ENCODE measurements around the gene CLDN24.
A peak's percentile ranks its signal among the peaks of the same experiment; 100 is the strongest.

The CLDN24 gene

DNA sequence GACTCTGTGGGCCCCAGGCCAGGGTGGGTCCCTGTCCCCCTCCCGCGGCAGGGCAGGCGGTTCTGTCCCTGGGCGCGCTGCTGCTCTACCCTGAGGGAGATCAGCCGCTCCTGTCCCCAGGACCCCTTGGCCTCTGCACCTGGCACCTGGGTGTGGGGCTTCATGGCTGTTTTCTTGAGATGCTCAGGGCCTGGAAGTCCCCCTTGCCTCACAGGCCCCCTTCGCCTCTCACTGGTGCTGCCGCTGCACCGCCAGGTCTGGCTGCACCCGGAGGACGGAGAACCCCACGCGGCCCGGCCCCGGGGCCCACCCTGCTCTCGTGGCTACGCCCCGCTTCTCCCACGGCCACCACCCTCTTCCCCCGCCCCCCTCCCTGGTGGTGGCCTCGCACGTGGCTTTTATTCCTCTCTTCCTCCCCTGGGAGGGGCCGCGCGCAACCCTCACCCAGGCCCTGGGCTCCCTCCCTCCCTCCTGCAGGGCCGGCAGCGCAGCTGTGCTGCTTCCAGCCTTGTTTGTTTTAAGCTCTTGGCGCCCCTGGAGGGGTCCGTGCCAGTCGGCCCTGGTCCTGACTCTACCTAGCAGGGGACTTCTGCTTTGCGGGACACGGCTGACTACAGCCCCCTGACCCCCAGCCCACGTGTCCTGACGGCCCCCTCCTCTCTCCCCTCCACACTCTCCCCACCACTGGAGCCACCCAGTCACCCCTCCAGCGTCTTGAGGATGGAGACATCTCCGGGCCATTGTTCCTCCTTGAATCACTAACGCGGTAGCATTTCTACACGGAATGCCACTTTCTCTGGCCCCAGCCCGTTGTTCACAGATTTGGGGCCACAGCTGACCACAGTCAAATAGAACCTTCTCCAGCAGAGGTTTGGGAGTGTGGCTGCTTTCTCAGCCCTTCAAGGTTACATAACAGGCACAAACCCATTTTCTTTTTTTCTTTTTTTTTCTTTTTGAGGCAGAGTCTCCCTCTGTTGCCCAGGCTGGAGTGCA is 20.6 kb upstream of the CLDN24 start:
- Histone ChIP-seq H3K9ac (ENCODE audit: low read length) (no peak overlapping the region), H2BK120ac (ENCODE audit: low read depth, low read length) (peak overlapping the region; percentile 42), H3K4me2 (ENCODE audit: low read length, poor library complexity, severe bottlenecking) (no peak overlapping the region), H2BK5ac (ENCODE audit: low read depth, low read length, poor library complexity, severe bottlenecking) (no peak overlapping the region), H2BK15ac (ENCODE audit: low read depth, poor library complexity, severe bottlenecking) (no peak overlapping the region), H3K79me1 (replicated peaks; ENCODE audit: low read length, poor library complexity, severe bottlenecking) (no peaks in the 10 kb centered on the region), H3K18ac (ENCODE audit: low read depth in 1 of 2, low read length in 2 of 2) (peak overlapping the region in 1 of 2 experiments; percentile 42), H2AK5ac (ENCODE audit: low read length, severe bottlenecking) (no peak overlapping the region), H3K4me1 (ENCODE audit: control insufficient read depth, insufficient read depth, low read depth, low read length) (peaks cover 3% of the 10 kb centered on the region), H3K36me3 (ENCODE audit: control insufficient read depth in 1 of 2, insufficient read depth in 2 of 2, low read depth in 1 of 2, low read length in 2 of 2) (no peaks in the 10 kb centered on the region), H3K27me3 (ENCODE audit: control insufficient read depth in 1 of 2, insufficient read depth in 1 of 2, low read length in 2 of 2) (peaks cover 0 to 3% of the 10 kb centered on the region in 2 experiments), H3K27ac (ENCODE audit: low read length, poor library complexity, severe bottlenecking) (no peak overlapping the region), H4K91ac (ENCODE audit: low read length) (no peak overlapping the region), H3K9me3 (ENCODE audit: control insufficient read depth, low read length) (no peaks in the 10 kb centered on the region), H2BK12ac (ENCODE audit: low read length in 2 of 2) (no peak overlapping the region), H2AFZ (ENCODE audit: low read depth, low read length) (no peak overlapping the region), H3K4me3 (ENCODE audit: insufficient read depth in 1 of 2, low read depth in 1 of 2, low read length in 2 of 2) (peak overlapping the region in 1 of 2 experiments; percentile 44), H4K8ac (ENCODE audit: low read length) (no peak overlapping the region), H3K4ac (ENCODE audit: low read depth in 1 of 2, low read length in 2 of 2) (no peak overlapping the region), H3K14ac (ENCODE audit: low read length in 2 of 2) (peak overlapping the region in 1 of 2 experiments; percentile 37), H3K23ac (ENCODE audit: low read length in 2 of 2) (no peak overlapping the region)
- WGBS, result 82% methylated on average over 37 of the region's 40 CpGs
- DNase-seq, result no peak

DNA sequence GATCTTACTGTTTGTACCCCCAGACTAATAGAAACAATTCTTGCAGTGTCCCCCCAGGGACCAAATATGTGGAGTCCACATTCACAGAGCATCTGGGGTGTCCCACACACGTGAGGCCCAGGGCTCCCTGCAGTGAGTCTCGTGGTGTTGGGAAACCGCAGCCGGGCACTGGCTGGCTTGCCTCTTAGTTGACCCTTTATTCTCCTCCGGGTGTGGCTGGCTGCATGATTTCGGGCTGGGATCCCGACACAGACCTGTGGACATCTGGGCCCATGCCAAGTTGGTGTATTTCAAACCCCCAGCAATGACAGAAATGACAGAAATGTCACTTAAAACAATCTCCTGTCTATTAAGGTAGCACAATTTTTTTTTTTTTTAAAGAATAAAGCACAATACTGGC is 15.6 kb upstream of the CLDN24 start:
- Histone ChIP-seq H3K18ac (ENCODE audit: low read depth in 1 of 2, low read length in 2 of 2) (no peak overlapping the region), H4K8ac (ENCODE audit: low read length) (no peak overlapping the region), H3K79me1 (replicated peaks; ENCODE audit: low read length, poor library complexity, severe bottlenecking) (no peaks in the 10 kb centered on the region), H3K4me1 (ENCODE audit: control insufficient read depth, insufficient read depth, low read depth, low read length) (peaks cover 9% of the 10 kb centered on the region), H3K27ac (ENCODE audit: low read length, poor library complexity, severe bottlenecking) (no peak overlapping the region), H3K23ac (ENCODE audit: low read length in 2 of 2) (no peak overlapping the region), H3K27me3 (ENCODE audit: control insufficient read depth in 1 of 2, insufficient read depth in 1 of 2, low read length in 2 of 2) (no peaks in the 10 kb centered on the region), H3K9me3 (ENCODE audit: control insufficient read depth, low read length) (no peaks in the 10 kb centered on the region), H3K9ac (ENCODE audit: low read length) (no peak overlapping the region), H2AK5ac (ENCODE audit: low read length, severe bottlenecking) (no peak overlapping the region), H2BK12ac (ENCODE audit: low read length in 2 of 2) (peak overlapping the region in 1 of 2 experiments; percentile 90), H3K4me3 (ENCODE audit: insufficient read depth in 1 of 2, low read depth in 1 of 2, low read length in 2 of 2) (no peak overlapping the region), H3K4me2 (ENCODE audit: low read length, poor library complexity, severe bottlenecking) (no peak overlapping the region), H2BK5ac (ENCODE audit: low read depth, low read length, poor library complexity, severe bottlenecking) (no peak overlapping the region), H2AFZ (ENCODE audit: low read depth, low read length) (no peak overlapping the region), H3K14ac (ENCODE audit: low read length in 2 of 2) (no peak overlapping the region), H3K36me3 (ENCODE audit: control insufficient read depth in 1 of 2, insufficient read depth in 2 of 2, low read depth in 1 of 2, low read length in 2 of 2) (no peaks in the 10 kb centered on the region), H2BK15ac (ENCODE audit: low read depth, poor library complexity, severe bottlenecking) (peak overlapping the region; percentile 26), H3K4ac (ENCODE audit: low read depth in 1 of 2, low read length in 2 of 2) (peak overlapping the region in 1 of 2 experiments; percentile 92), H2BK120ac (ENCODE audit: low read depth, low read length) (peak overlapping the region; percentile 42), H4K91ac (ENCODE audit: low read length) (peak overlapping the region; percentile 25)
- 89% methylated on average over 7 of the region's 7 CpGs for WGBS
- DNase-seq, result no peak

DNA sequence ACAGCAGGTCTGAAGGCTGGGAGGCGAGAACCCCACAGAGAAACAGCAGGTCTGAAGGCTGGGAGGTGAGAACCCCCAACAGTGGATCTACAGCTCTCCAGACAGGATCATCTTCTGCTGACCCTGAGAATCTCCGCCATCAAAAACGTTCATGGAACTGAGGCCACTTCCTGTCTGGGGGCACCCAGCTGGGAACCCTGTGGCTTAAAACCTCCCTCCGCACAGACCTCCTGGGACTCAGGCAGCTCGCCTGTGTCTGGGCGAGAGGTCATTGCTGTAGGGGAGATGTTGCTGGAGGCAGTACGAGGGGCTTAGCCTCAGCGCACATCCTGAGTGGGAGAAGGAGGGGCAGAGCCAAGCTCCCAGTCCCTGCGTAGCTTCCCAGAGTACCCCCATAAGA is 15.1 kb upstream of the CLDN24 start:
- Histone ChIP-seq H3K27me3 (ENCODE audit: control insufficient read depth in 1 of 2, insufficient read depth in 1 of 2, low read length in 2 of 2) (no peaks in the 10 kb centered on the region), H4K8ac (ENCODE audit: low read length) (no peak overlapping the region), H3K9ac (ENCODE audit: low read length) (no peak overlapping the region), H3K79me1 (replicated peaks; ENCODE audit: low read length, poor library complexity, severe bottlenecking) (no peaks in the 10 kb centered on the region), H4K91ac (ENCODE audit: low read length) (peak overlapping the region; percentile 79), H3K4me2 (ENCODE audit: low read length, poor library complexity, severe bottlenecking) (no peak overlapping the region), H2BK12ac (ENCODE audit: low read length in 2 of 2) (peak overlapping the region in 1 of 2 experiments; percentile 90), H3K4me1 (ENCODE audit: control insufficient read depth, insufficient read depth, low read depth, low read length) (peaks cover 7% of the 10 kb centered on the region), H2BK15ac (ENCODE audit: low read depth, poor library complexity, severe bottlenecking) (peak overlapping the region; percentile 45), H3K4me3 (ENCODE audit: insufficient read depth in 1 of 2, low read depth in 1 of 2, low read length in 2 of 2) (no peak overlapping the region), H3K4ac (ENCODE audit: low read depth in 1 of 2, low read length in 2 of 2) (peak overlapping the region in 1 of 2 experiments; percentile 92), H3K9me3 (ENCODE audit: control insufficient read depth, low read length) (no peaks in the 10 kb centered on the region), H3K14ac (ENCODE audit: low read length in 2 of 2) (no peak overlapping the region), H3K18ac (ENCODE audit: low read depth in 1 of 2, low read length in 2 of 2) (no peak overlapping the region), H3K36me3 (ENCODE audit: control insufficient read depth in 1 of 2, insufficient read depth in 2 of 2, low read depth in 1 of 2, low read length in 2 of 2) (no peaks in the 10 kb centered on the region), H2BK120ac (ENCODE audit: low read depth, low read length) (peak overlapping the region; percentile 42), H2BK5ac (ENCODE audit: low read depth, low read length, poor library complexity, severe bottlenecking) (no peak overlapping the region), H3K27ac (ENCODE audit: low read length, poor library complexity, severe bottlenecking) (no peak overlapping the region), H2AFZ (ENCODE audit: low read depth, low read length) (no peak overlapping the region), H3K23ac (ENCODE audit: low read length in 2 of 2) (no peak overlapping the region), H2AK5ac (ENCODE audit: low read length, severe bottlenecking) (peak overlapping the region; percentile 25)
- no peak for DNase-seq
- WGBS, result 91% methylated on average over 7 of the region's 9 CpGs

- Histone ChIP-seq H3K4ac (ENCODE audit: low read depth in 1 of 2, low read length in 2 of 2) (peak overlapping the region; percentile 29 to 94), H2BK120ac (ENCODE audit: low read depth, low read length) (peak overlapping the region; percentile 69), H2BK12ac (ENCODE audit: low read length in 2 of 2) (peak overlapping the region; percentile 51 to 88), H3K9me3 (ENCODE audit: control insufficient read depth, low read length) (no peaks in the 10 kb centered on the region), H3K4me3 (ENCODE audit: insufficient read depth in 1 of 2, low read depth in 1 of 2, low read length in 2 of 2) (no peak overlapping the region), H2AFZ (ENCODE audit: low read depth, low read length) (no peak overlapping the region), H3K27me3 (ENCODE audit: control insufficient read depth in 1 of 2, insufficient read depth in 1 of 2, low read length in 2 of 2) (no peaks in the 10 kb centered on the region), H2BK5ac (ENCODE audit: low read depth, low read length, poor library complexity, severe bottlenecking) (peak overlapping the region; percentile 14), H3K4me1 (ENCODE audit: control insufficient read depth, insufficient read depth, low read depth, low read length) (peaks cover 7% of the 10 kb centered on the region), H3K4me2 (ENCODE audit: low read length, poor library complexity, severe bottlenecking) (no peak overlapping the region), H2BK15ac (ENCODE audit: low read depth, poor library complexity, severe bottlenecking) (peak overlapping the region; percentile 44), H3K9ac (ENCODE audit: low read length) (no peak overlapping the region), H3K18ac (ENCODE audit: low read depth in 1 of 2, low read length in 2 of 2) (peak overlapping the region; percentile 68 to 94), H2AK5ac (ENCODE audit: low read length, severe bottlenecking) (peak overlapping the region; percentile 76), H3K23ac (ENCODE audit: low read length in 2 of 2) (peak overlapping the region in 1 of 2 experiments; percentile 64), H4K8ac (ENCODE audit: low read length) (peak overlapping the region; percentile 54), H3K36me3 (ENCODE audit: control insufficient read depth in 1 of 2, insufficient read depth in 2 of 2, low read depth in 1 of 2, low read length in 2 of 2) (no peaks in the 10 kb centered on the region), H3K79me1 (replicated peaks; ENCODE audit: low read length, poor library complexity, severe bottlenecking) (no peaks in the 10 kb centered on the region), H3K14ac (ENCODE audit: low read length in 2 of 2) (peak overlapping the region in 1 of 2 experiments; percentile 83), H4K91ac (ENCODE audit: low read length) (peak overlapping the region; percentile 36), H3K27ac (ENCODE audit: low read length, poor library complexity, severe bottlenecking) (peak overlapping the region; percentile 81)
- peak; percentile 91 for DNase-seq
- WGBS, result 50% methylated on average over 2 of the region's 3 CpGs
Measured at GRCh38 chr4:183335369-183335940, 13.2 kb upstream of the CLDN24 start.
